ENCODE data around the gene ZBTB32.

- TF ChIP-seq, protein P1, sequence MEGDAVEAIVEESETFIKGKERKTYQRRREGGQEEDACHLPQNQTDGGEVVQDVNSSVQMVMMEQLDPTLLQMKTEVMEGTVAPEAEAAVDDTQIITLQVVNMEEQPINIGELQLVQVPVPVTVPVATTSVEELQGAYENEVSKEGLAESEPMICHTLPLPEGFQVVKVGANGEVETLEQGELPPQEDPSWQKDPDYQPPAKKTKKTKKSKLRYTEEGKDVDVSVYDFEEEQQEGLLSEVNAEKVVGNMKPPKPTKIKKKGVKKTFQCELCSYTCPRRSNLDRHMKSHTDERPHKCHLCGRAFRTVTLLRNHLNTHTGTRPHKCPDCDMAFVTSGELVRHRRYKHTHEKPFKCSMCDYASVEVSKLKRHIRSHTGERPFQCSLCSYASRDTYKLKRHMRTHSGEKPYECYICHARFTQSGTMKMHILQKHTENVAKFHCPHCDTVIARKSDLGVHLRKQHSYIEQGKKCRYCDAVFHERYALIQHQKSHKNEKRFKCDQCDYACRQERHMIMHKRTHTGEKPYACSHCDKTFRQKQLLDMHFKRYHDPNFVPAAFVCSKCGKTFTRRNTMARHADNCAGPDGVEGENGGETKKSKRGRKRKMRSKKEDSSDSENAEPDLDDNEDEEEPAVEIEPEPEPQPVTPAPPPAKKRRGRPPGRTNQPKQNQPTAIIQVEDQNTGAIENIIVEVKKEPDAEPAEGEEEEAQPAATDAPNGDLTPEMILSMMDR (IDR thresholded peaks at IDR 0.05), result no peak
- TF ChIP-seq POLR2AphosphoS5 (IDR thresholded peaks at IDR 0.05; ENCODE audit: low read depth, low read length) (no peak), EP300 (IDR thresholded peaks at IDR 0.05; ENCODE audit: borderline replicate concordance in 1 of 2, low read depth in 1 of 2, low read length in 1 of 2) (no peak), ELF1 (IDR thresholded peaks at IDR 0.05) (no peak)
Measured at GRCh38 chr19:35738021-35738886, 33.9 kb downstream of the ZBTB32 start.
